Gastroesophageal sphincter (tissue), 3 donors: Measurements from ENCODE around the gene ZMPSTE24.

Source experiments
- EP300 ChIP-seq: sonication (generic); formaldehyde crosslinking; IDR thresholded peaks from one replicate; pipeline ENCODE4 v1.6.1; 2017; ENCODE audit warnings: antibody characterized with exemption, mild to moderate bottlenecking
- POLR2A ChIP-seq, 2 donors: fragments of 450-650 bp; IDR thresholded peaks; one replicate each; pipeline ENCODE4 v1.6.1; 2017; ENCODE audit warnings: antibody characterized with exemption in 2 of 2, mild to moderate bottlenecking in 2 of 2, moderate library complexity in 1 of 2
- POLR2AphosphoS5 ChIP-seq: sonication (generic); formaldehyde crosslinking; IDR thresholded peaks from one replicate; pipeline ENCODE4 v1.6.1; 2017; ENCODE audit warnings: antibody characterized with exemption
- TF ChIP-seq, protein P1 (sequence below), 4 experiments: fragments of 200-600 bp in 2 of 4; fragments of 450-650 bp in 2 of 4; sonication (generic) in 1 of 4; IDR thresholded peaks; one replicate each; pipeline ENCODE4 v1.5.1; 2017 to 2019; ENCODE audit warnings: antibody characterized with exemption in 4 of 4, mild to moderate bottlenecking in 2 of 4, moderate library complexity in 2 of 4

DNA sequence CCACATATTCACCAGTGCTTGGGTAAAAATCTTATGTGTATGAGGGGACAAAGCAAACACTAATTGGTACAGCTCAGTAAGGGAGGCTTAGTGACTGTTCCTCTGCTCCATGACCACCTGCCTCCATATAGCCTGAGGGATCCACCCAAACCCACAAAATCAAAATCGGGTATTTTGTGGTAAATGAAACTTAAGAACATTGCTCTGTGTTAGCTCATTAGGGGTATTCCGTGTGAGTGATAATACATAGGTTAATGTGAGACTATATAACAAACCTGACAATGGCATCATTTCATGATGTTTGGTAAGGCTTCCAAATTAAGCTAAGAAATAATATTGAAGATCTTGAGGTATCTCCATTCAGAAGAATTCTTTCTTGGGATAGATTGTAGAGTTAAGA, 33.3 kb downstream of the ZMPSTE24 start:
- TF ChIP-seq, protein P1, sequence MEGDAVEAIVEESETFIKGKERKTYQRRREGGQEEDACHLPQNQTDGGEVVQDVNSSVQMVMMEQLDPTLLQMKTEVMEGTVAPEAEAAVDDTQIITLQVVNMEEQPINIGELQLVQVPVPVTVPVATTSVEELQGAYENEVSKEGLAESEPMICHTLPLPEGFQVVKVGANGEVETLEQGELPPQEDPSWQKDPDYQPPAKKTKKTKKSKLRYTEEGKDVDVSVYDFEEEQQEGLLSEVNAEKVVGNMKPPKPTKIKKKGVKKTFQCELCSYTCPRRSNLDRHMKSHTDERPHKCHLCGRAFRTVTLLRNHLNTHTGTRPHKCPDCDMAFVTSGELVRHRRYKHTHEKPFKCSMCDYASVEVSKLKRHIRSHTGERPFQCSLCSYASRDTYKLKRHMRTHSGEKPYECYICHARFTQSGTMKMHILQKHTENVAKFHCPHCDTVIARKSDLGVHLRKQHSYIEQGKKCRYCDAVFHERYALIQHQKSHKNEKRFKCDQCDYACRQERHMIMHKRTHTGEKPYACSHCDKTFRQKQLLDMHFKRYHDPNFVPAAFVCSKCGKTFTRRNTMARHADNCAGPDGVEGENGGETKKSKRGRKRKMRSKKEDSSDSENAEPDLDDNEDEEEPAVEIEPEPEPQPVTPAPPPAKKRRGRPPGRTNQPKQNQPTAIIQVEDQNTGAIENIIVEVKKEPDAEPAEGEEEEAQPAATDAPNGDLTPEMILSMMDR (IDR thresholded peaks at IDR 0.05): no peak
- TF ChIP-seq POLR2A (IDR thresholded peaks at IDR 0.05): no peak
- no peak for TF ChIP-seq POLR2AphosphoS5
- no peak for TF ChIP-seq EP300
